HG03103 (cell line): Measurements from ENCODE around the gene PAX2.
"Not testable (repeated sequence)": the region's sequence is repeated elsewhere in the genome, so short reads cannot be mapped to it uniquely, and the experiment has no call there.

Experiments
- ATAC-seq: cut with Tn5 transposase; IDR thresholded peaks from one replicate; pipeline ENCODE4 v1.9.1; 2021; ENCODE audit warnings: low read depth; ENCODE audit not compliant: unreplicated experiment

Gene PAX2

GRCh38 chr10:100744987-100745881, at the start of gene PAX2:
TSS of gene PAX2 (plus strand) at chr10:100745582. CDS start at chr10:100746261, 679 bp downstream.
- ATAC-seq = no peak

- ATAC-seq = no peak
These were observed 48.9 kb upstream of the PAX2 start for GRCh38 chr10:100696477-100696901.

DNA sequence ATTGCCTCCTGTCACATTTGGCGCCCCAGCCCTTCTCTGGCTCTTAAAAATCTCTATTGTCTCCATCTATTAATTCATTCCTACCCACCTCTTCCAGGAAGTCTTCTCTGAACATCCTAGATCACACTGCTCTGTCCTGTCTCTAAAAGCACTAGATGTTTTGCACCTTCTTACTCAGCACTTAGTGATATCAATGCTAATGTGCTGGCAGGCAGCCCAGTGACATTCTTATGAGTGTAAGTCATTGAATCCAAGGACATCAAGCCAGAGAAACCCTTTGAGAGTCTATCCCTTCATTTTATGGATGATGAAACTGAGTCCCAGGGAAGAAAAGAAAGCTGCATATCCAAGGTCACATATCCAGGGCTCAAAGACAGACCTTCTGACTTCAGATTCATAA, 48.3 kb upstream of the PAX2 start:
- no peak for ATAC-seq

- ATAC-seq = no peak
These were observed 47.8 kb upstream of the PAX2 start for GRCh38 chr10:100697631-100698030.

- not testable (repeated sequence) for ATAC-seq
These were observed 43.7 kb upstream of the PAX2 start for GRCh38 chr10:100701704-100702103.

- ATAC-seq = no peak
These were observed 40.2 kb upstream of the PAX2 start for GRCh38 chr10:100705139-100705538.

DNA sequence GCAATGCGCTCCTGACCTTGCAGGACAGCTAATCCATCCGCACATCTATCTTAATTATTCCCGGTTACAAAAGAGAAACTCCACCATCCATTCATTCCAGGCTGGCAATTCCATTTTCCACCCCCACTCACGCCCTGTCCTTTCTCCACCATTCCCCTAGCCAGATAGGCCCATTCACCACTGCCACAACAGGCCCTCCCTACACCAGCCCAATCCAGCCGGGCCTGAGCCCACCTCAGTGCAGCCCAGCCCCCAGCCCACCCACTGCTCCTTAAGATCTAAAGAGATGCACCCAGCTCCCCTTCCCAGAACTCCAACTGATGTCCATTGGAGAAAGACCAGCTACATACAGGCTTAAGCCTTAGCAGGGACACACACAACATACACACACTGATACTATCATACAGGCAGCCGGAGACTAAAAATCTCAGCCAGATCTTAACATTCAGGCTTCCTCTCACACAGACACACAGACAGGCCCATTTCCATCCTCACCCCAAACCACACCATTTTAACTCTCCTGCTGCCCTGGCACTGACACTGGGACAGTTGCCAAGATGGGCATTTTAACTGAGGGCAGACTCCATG, 38.0 kb upstream of the PAX2 start:
- no peak for ATAC-seq

GRCh38 chr10:100709146-100710082, 36.0 kb upstream of the PAX2 start:
- no peak for ATAC-seq

DNA sequence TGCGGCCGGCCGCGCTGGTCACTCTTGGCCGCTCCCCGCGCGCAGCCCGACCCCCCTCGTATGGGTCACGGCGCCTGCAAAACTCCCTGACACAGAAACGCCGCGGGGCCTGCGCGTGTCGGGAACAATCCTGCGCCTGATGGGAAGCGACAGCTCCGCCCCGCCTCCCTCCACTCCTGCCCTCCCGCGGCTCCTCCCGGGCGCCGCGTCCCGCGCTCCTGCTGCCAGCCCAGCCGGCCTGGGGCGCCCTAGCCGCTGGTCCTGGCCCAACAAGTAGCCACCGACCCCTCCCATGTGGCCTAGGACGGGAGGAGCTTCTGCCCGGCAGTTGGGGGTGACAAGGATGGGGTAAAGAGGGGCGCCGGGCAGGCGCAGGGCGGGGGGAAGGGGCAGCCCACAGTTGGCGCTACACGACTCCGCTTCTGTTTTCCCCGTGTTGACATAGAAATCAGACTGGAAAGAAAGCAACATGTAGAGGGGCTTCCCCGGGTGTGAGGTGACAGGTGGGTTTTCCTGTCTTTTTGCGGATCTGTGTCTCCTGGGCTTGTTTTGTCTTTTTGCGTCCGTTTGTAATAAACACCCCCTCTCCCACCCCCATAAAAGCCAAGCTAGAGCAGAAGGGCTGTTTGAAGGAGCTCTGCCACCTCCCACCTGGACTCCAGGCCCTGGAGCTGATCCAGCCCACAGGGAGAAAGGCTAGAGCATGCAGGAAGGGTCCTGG, 35.1 kb upstream of the PAX2 start:
- ATAC-seq = no peak

DNA sequence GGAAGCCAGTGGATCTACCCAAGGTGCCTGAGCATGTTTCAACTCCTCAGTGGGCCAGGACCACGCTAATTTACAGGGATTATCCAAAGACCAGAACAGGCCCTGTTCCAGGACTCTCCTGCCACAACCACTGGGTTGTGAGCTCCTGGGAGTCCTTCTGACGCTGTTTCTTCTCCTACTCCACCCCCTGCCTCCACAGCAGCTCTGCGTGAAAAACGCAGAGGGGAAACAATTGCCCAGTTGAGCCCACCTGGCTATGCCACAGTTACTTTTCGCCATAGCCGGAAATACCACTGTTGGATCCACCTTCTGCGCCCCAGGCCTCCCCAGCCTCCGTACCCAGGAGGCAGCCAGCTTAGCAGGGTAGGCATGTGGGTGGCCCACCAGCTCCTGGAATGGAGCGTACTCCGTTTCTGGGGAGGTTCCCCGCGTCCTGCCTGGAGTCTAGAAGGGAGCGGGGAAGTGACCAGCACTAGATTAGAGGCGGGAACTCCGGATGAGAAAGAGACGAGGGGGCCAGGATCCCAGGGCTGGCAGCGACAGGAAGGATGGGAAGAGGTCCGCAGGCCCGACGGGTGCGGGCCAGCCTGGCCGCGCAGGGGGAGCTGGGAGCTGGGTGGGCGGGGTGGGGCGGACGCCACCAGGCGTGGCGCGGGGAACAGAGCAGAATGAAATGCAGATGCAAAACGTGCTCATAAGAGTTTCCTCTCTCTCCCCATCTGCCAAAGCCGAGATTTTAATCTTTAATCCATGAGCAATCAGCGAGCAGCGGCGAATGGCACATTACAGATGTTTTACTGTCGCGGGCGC, 32.1 kb upstream of the PAX2 start:
- no peak for ATAC-seq

GRCh38 chr10:100713859-100714565, 31.4 kb upstream of the PAX2 start:
- no peak for ATAC-seq

DNA sequence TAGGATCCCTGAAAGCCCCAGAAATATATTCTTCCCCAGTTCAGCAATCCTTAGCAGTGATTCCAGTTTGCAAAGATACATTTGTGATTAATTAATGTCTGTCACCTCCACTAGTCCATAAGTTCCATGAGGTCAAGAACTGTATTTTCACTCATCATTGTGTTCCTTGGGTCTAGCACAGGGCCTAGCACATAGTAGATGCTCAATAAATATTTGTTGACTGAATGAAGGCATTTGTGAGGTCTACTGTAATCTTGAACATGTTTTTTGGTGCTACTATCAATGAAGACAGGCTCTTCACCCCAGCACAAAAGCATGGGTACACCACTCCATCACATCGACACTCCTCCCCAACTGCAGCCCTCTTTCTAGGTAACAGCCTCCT, 30.8 kb upstream of the PAX2 start:
- ATAC-seq = no peak

DNA sequence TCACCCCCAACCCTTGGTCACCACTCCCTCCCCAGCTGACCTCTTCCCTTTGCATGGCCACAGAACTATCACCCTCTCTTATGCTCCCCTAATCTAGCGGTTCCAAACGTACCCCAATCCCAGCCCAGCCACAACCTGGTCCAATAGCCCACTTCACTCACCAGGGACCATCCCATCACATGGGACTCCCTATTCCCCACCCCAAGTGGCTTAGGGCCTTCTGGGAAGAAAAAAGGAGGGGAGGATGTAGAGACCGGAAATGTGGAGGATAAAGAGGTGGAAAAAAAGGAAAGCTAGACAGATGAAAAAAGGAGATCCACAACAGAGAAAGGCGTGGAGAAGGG, 30.3 kb upstream of the PAX2 start:
- ATAC-seq = no peak

GRCh38 chr10:100715445-100716385, 29.7 kb upstream of the PAX2 start:
- no peak for ATAC-seq

DNA sequence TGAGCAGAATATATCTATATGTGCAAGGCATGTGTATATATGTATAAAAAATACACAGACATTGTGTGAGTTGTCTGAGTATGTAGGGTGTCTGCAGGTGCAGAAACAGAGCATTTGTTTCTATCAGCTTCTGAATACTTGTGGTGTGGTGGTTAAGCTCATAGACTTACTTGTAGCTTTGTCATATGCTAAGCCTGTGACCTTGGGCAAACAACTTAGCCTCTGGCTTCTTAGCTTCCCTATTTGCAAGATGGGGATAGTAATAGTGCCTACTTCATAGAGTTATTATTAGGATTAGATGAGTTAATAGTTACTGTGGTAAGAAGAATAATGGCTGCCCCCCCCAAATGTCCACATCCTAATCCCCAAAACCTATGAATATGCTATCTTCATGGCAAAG, 28.2 kb upstream of the PAX2 start:
- ATAC-seq = no peak

GRCh38 chr10:100718197-100718742, 27.1 kb upstream of the PAX2 start:
- no peak for ATAC-seq

DNA sequence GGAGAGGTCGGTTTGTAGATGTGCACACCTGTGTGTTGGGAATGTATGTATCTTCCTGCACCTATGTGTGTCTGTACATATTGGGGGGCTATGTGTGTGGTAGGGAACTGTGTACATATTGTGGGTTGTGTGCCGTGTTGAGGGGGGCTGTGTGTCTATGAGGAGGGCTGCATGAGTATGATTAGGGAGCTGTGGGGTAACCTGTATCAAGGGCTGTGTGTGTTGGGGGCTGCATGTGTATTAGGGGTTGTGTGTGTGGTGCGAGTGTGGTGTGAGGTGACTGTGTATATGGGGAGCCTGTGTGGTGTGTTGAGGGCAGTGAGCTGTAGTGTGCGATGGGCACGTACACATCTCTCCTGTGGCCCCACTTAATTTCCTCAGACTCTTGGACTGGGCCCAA, 22.2 kb upstream of the PAX2 start:
- no peak for ATAC-seq
